ENCODE measurements around the gene MAGI2.

DNA sequence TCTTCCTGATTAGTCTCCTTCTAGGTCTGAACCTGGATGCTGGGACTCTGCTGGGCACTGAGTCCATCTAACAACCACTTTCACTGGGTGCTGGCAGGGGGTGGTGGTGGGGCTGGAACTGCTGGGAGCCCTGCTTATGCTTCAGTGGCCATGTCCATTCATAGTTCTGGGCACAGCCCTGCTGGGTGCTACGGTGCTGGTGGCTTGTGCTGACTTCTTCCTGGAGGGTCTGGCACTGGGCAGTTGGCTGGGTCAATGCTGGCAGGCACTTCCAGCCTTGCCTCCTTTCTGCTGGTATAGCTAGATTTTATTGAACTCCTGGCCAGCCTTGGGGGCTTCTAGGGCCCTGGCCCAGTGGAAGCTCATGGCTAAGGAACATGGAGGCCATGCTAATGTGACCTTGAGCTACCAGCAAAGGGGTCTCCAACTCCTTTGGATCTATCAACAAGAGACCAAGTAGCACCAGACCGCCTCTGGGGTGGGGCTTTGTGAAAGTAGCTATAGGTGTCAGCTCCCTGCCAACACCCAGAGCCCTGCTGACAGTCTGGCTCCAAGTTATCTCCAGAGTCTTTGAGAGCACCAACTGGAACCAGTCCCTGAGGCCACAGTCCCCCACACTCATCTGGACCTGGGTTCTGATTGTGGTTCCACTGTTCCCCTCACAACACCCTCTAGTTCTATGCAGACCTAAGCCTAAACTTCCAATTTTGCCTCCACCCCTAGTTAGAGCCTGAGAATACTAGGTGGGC is 99.6 kb downstream of the MAGI2 start:
- TF ChIP-seq, protein P1, sequence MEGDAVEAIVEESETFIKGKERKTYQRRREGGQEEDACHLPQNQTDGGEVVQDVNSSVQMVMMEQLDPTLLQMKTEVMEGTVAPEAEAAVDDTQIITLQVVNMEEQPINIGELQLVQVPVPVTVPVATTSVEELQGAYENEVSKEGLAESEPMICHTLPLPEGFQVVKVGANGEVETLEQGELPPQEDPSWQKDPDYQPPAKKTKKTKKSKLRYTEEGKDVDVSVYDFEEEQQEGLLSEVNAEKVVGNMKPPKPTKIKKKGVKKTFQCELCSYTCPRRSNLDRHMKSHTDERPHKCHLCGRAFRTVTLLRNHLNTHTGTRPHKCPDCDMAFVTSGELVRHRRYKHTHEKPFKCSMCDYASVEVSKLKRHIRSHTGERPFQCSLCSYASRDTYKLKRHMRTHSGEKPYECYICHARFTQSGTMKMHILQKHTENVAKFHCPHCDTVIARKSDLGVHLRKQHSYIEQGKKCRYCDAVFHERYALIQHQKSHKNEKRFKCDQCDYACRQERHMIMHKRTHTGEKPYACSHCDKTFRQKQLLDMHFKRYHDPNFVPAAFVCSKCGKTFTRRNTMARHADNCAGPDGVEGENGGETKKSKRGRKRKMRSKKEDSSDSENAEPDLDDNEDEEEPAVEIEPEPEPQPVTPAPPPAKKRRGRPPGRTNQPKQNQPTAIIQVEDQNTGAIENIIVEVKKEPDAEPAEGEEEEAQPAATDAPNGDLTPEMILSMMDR (IDR thresholded peaks at IDR 0.05) = no peak
- TF ChIP-seq POLR2AphosphoS5 (IDR thresholded peaks at IDR 0.05) (no peak), POLR2A (IDR thresholded peaks at IDR 0.05) (no peak), EP300 (IDR thresholded peaks at IDR 0.05) (no peak)

All from suprapubic skin (tissue), 4 donors.